Measurements from ENCODE around the gene TMEM239. TPM values are rescaled to one million over a fixed set of nuclear protein-coding genes. Genes with fewer than 3 reads are reported as not detected.
"Not testable (repeated sequence)": the region's sequence is repeated elsewhere in the genome, so short reads cannot be mapped to it uniquely, and the experiment has no call there.

TMEM239 gene
- total RNA-seq, 1 donor from 2014 or later = not detected

- ATAC-seq = peak; percentile 30
Measured at GRCh38 chr20:2799688-2800520, 16.3 kb upstream of the TMEM239 start.

- ATAC-seq = no peak
Measured at GRCh38 chr20:2800521-2801285, 15.5 kb upstream of the TMEM239 start, which contains the start of gene CPXM1. Gene CPXM1 (minus strand): TSS chr20:2800627. CDS start chr20:2800572, 55 bp downstream.

GRCh38 chr20:2801286-2801728, 14.9 kb upstream of the TMEM239 start:
- ATAC-seq = no peak

GRCh38 chr20:2804041-2804828, 11.9 kb upstream of the TMEM239 start:
- ATAC-seq = no peak

- no peak for ATAC-seq
Measured at GRCh38 chr20:2804852-2805688, 11.1 kb upstream of the TMEM239 start.

- ATAC-seq = no peak
Measured at GRCh38 chr20:2805689-2806350, 10.3 kb upstream of the TMEM239 start.

GRCh38 chr20:2806351-2806701, 9.8 kb upstream of the TMEM239 start:
- no peak for ATAC-seq

GRCh38 chr20:2807019-2807418, 9.1 kb upstream of the TMEM239 start:
- ATAC-seq = no peak

- not testable (repeated sequence) for ATAC-seq
Measured at GRCh38 chr20:2807929-2808328, 8.2 kb upstream of the TMEM239 start.

GRCh38 chr20:2809690-2810089, 6.5 kb upstream of the TMEM239 start:
- no peak for ATAC-seq

GRCh38 chr20:2812189-2812588, 4.0 kb upstream of the TMEM239 start:
- no peak for ATAC-seq

GRCh38 chr20:2814076-2814475, 2.1 kb upstream of the TMEM239 start:
- no peak for ATAC-seq

GRCh38 chr20:2814587-2815051, 1.5 kb upstream of the TMEM239 start, which contains the start of gene C20orf141:
Gene C20orf141 (plus strand): TSS chr20:2814987. CDS start chr20:2815185, 198 bp downstream.
- ATAC-seq = peak; percentile 55

- peak; percentile 21 for ATAC-seq
Measured at GRCh38 chr20:2815242-2815900, 793 bp upstream of the TMEM239 start.

GRCh38 chr20:2816583-2817340, 598 bp downstream of the TMEM239 start:
- ATAC-seq = no peak

GRCh38 chr20:2817341-2817726, 1.2 kb downstream of the TMEM239 start:
- no peak for ATAC-seq

- no peak for ATAC-seq
Measured at GRCh38 chr20:2817891-2818595, 1.9 kb downstream of the TMEM239 start.

GRCh38 chr20:2820084-2820895, 4.1 kb downstream of the TMEM239 start:
- ATAC-seq = no peak
